Endodermal cell (in vitro differentiated cells): ENCODE data around the gene EDN1. TPM values are rescaled to one million over a fixed set of nuclear protein-coding genes. Genes with fewer than 3 reads are reported as not detected.

Experiments used
- DNase-seq: peaks from one replicate; pipeline ENCODE4 v3.0.0-alpha.2; 2017
- H3K27ac ChIP-seq: 2 replicates; pipeline ENCODE4 v1.5.1; 2013; ENCODE audit warnings: mild to moderate bottlenecking, low read depth, low read length, moderate library complexity
- H3K27me3 ChIP-seq: 2 replicates; pipeline ENCODE4 v1.6.1; 2013; ENCODE audit warnings: mild to moderate bottlenecking, low read length, moderate library complexity; ENCODE audit not compliant: insufficient read depth, control insufficient read depth, poor library complexity, severe bottlenecking
- H3K36me3 ChIP-seq: 2 replicates; pipeline ENCODE4 v1.7.0; 2013; ENCODE audit warnings: mild to moderate bottlenecking, low read length, moderate library complexity; ENCODE audit not compliant: control insufficient read depth, insufficient read depth
- H3K4me1 ChIP-seq: one replicate; pipeline ENCODE4 v1.7.0; 2013; ENCODE audit warnings: low read length; ENCODE audit not compliant: control insufficient read depth, insufficient read depth
- H3K4me3 ChIP-seq: 2 replicates; pipeline ENCODE4 v1.5.1; 2013; ENCODE audit warnings: mild to moderate bottlenecking, low read length, moderate library complexity
- H3K9ac ChIP-seq: 2 replicates; pipeline ENCODE4 v1.6.1; 2013; ENCODE audit warnings: mild to moderate bottlenecking, low read length, moderate library complexity; ENCODE audit not compliant: poor library complexity, severe bottlenecking; ENCODE audit errors: extremely low read depth
- H3K9me3 ChIP-seq: 2 replicates; pipeline ENCODE4 v1.6.1; 2013; ENCODE audit warnings: mild to moderate bottlenecking, low read length, moderate library complexity; ENCODE audit not compliant: control insufficient read depth
- H3K27ac Mint-ChIP-seq: 2 replicates; pipeline ENCODE4 v1.8.0; 2020; ENCODE audit warnings: mixed read lengths
- H3K27me3 Mint-ChIP-seq: 2 replicates; pipeline ENCODE4 v1.8.0; 2021; ENCODE audit warnings: mild to moderate bottlenecking, mixed read lengths; ENCODE audit not compliant: insufficient read depth
- H3K36me3 Mint-ChIP-seq: 2 replicates; pipeline ENCODE4 v1.8.0; 2020; ENCODE audit warnings: low read depth, mixed read lengths
- H3K4me1 Mint-ChIP-seq: 2 replicates; pipeline ENCODE4 v1.8.0; 2020; ENCODE audit warnings: mixed read lengths
- H3K4me3 Mint-ChIP-seq: 2 replicates; pipeline ENCODE4 v1.8.0; 2020; ENCODE audit warnings: mild to moderate bottlenecking, moderate library complexity, mixed read lengths
- H3K9me3 Mint-ChIP-seq: 2 replicates; pipeline ENCODE4 v1.8.0; 2020; ENCODE audit warnings: mild to moderate bottlenecking, mixed read lengths
- WGBS, 2 experiments: methylation state at CpG; one replicate each; pipeline versions ENCODE4 v1.1.5 to v1.1.7; 2013; ENCODE audit warnings: missing lambda C conversion rate in 2 of 2, mixed read lengths in 1 of 2; ENCODE audit not compliant: insufficient coverage in 1 of 2, insufficient read length in 1 of 2; 5-methylcytosine and 5-hydroxymethylcytosine counted together
- total RNA-seq, 2 donors: library from RNA; stranded (reverse); fragmentation: NEBNext Ultra II Directional in 1 of 2; extraction: Animal tissue kit (Norgen Biotek cat#: 25700) in 1 of 2; gene quantifications; 2 replicates in 1 of 2; 3 replicates in 1 of 2; pipeline ENCODE4 v1.2.1, GENCODE V29; 2021
- TF ChIP-seq, protein P1 (sequence below): fragments of 200-600 bp; sonication (generic); conservative IDR thresholded peaks from 2 replicates; pipeline ENCODE4 v1.5.0; 2021; ENCODE audit warnings: antibody characterized with exemption, mild to moderate bottlenecking

Gene EDN1
- total RNA-seq, 2 donors from 2014 or later = 0.27 to 0.46 TPM

DNA sequence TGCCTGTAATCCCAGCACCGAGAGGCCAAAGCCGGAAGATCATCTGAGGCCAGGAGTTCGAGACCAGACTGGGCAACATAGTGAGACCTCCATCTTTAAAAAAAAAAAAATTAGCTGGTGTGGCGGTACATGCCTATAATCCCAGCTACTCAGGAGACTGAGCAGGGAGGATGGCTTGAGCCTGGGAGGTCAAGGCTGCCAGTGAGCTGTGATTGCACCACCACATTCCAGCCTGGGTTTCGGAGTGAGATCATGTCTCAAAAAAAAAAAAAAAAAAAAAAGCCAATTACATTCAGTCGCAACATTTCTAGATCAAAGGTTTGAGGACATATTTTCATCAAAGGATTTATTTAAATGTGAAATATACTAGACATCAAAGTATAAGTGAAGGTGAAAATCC, 32.0 kb upstream of the EDN1 start:
- WGBS, 2 experiments = 93 to 100% methylated on average over 3 to 5 of the region's 6 CpGs
- Mint-ChIP-seq H3K27me3 (peaks cover 6% of the 10 kb centered on the region), H3K4me3 (no peak overlapping the region), H3K36me3 (no peaks in the 10 kb centered on the region), H3K4me1 (no peaks in the 10 kb centered on the region), H3K9me3 (no peaks in the 10 kb centered on the region), H3K27ac (no peak overlapping the region)
- Histone ChIP-seq H3K4me3 (no peak overlapping the region), H3K27me3 (no peaks in the 10 kb centered on the region), H3K9me3 (no peaks in the 10 kb centered on the region), H3K27ac (no peak overlapping the region), H3K4me1 (no peaks in the 10 kb centered on the region), H3K9ac (no peak overlapping the region), H3K36me3 (no peaks in the 10 kb centered on the region)
- TF ChIP-seq, protein P1, sequence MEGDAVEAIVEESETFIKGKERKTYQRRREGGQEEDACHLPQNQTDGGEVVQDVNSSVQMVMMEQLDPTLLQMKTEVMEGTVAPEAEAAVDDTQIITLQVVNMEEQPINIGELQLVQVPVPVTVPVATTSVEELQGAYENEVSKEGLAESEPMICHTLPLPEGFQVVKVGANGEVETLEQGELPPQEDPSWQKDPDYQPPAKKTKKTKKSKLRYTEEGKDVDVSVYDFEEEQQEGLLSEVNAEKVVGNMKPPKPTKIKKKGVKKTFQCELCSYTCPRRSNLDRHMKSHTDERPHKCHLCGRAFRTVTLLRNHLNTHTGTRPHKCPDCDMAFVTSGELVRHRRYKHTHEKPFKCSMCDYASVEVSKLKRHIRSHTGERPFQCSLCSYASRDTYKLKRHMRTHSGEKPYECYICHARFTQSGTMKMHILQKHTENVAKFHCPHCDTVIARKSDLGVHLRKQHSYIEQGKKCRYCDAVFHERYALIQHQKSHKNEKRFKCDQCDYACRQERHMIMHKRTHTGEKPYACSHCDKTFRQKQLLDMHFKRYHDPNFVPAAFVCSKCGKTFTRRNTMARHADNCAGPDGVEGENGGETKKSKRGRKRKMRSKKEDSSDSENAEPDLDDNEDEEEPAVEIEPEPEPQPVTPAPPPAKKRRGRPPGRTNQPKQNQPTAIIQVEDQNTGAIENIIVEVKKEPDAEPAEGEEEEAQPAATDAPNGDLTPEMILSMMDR = no peak
- no peak for DNase-seq

DNA sequence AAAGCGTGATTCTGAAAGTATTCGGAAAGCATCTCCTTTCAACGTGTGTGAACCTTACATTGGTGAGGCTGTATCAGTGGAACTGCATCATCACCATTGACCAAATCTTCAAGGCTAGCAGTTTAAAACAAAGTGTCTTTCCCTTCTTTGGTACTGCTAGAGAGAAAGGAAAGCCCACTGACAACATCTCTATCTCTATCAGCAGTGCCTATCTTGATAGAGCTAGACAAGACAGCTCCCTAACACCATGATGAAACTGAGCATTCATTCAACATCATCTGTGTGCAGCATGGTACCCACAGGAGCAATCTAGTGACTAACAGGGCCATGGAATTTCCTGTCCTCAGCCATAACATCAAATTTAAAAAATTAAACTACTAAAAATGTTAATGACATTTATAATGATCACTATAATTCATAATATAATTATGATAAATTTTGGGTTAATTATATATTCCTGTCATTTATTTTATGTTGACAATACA, 31.5 kb upstream of the EDN1 start:
- Histone ChIP-seq H3K4me1 (no peaks in the 10 kb centered on the region), H3K9ac (no peak overlapping the region), H3K4me3 (no peak overlapping the region), H3K27ac (no peak overlapping the region), H3K27me3 (no peaks in the 10 kb centered on the region), H3K36me3 (no peaks in the 10 kb centered on the region), H3K9me3 (no peaks in the 10 kb centered on the region)
- no peak overlapping the region for H3K27ac Mint-ChIP-seq
- no peaks in the 10 kb centered on the region for H3K9me3 Mint-ChIP-seq
- H3K36me3 Mint-ChIP-seq = no peaks in the 10 kb centered on the region
- WGBS, 2 experiments = 97 to 100% methylated on average over 3 of the region's 3 CpGs
- no peak overlapping the region for H3K4me3 Mint-ChIP-seq
- peaks cover 5% of the 10 kb centered on the region for H3K27me3 Mint-ChIP-seq
- TF ChIP-seq, protein P1 = no peak
- no peaks in the 10 kb centered on the region for H3K4me1 Mint-ChIP-seq
- no peak for DNase-seq

DNA sequence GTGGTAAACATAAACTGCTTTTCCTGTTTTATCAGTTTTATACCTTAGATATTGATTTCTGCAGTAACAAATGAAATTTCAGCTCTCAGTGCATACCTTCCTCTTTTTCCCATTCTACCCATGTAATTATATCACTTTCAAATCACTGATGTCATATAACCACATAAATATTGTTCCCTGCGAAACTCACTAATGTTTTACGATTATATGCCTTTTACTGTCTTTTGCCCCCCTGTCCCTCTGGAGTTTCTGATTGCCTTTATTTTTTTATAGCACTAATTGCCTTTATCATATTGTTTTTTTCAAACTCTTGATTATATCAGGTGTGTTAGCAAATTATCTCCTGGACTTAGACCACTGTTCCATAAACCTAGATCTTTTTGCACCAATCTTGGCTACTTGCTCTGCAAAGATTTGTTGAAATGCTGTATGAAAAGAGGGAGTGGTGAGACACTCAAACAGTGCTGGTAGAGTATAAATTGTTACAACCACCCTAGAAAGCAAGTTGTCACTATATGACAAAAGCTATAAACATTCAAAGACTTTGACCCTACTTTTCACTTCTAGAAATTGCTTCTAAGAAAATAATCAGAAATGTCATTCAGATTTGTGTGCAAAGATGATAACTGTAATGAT, 29.6 kb upstream of the EDN1 start:
- Histone ChIP-seq H3K27me3 (no peaks in the 10 kb centered on the region), H3K36me3 (no peaks in the 10 kb centered on the region), H3K9ac (no peak overlapping the region), H3K9me3 (no peaks in the 10 kb centered on the region), H3K27ac (no peak overlapping the region), H3K4me1 (no peaks in the 10 kb centered on the region), H3K4me3 (no peak overlapping the region)
- 93% methylated on average over 2 of the region's 2 CpGs for WGBS, 2 experiments
- no peaks in the 10 kb centered on the region for H3K36me3 Mint-ChIP-seq
- peaks cover 2% of the 10 kb centered on the region for H3K27me3 Mint-ChIP-seq
- no peaks in the 10 kb centered on the region for H3K4me1 Mint-ChIP-seq
- H3K4me3 Mint-ChIP-seq = no peak overlapping the region
- H3K9me3 Mint-ChIP-seq = no peaks in the 10 kb centered on the region
- no peak overlapping the region for H3K27ac Mint-ChIP-seq
- DNase-seq = no peak
- TF ChIP-seq, protein P1 = no peak
